Right ventricle myocardium inferior (tissue), 1 donor: ENCODE data around the gene TIFAB. TPM values are rescaled to one million over a fixed set of nuclear protein-coding genes. Genes with fewer than 3 reads are reported as not detected.
A peak's percentile ranks its signal among the peaks of the same experiment; 100 is the strongest.

Experiments used
- ATAC-seq: fragments of 200-7000 bp; cut with Tn5 transposase; one replicate; pipeline ENCODE4 v1.9.1; 2020; ENCODE audit warnings: mild to moderate bottlenecking, moderate library complexity
- DNase-seq: peaks from one replicate; pipeline ENCODE4 v3.0.0; 2021; ENCODE audit errors: missing footprints
- intact Hi-C: fragments of 100-400 bp; cut with DNase I; formaldehyde crosslinking; loops from one replicate; pipeline ENCODE4 v1.11.0; 2022
- total RNA-seq: library from RNA; stranded (reverse); fragmentation: NEBNext Ultra II Directional; extraction: Animal tissue kit (Norgen Biotek cat#: 25700); gene quantifications from one replicate; pipeline ENCODE4 v1.2.1, GENCODE V29; 2021
- donor health status: DM: no; HTN: yes; CAD: no; lungs with severe emphysema.

Gene TIFAB
- total RNA-seq, 1 donor from 2014 or later = not detected

- DNase-seq (peak; percentile 16), ATAC-seq (no peak)
- intact Hi-C loops = no loop called here
Observed at GRCh38 chr5:135435467-135436330, 16.5 kb downstream of the TIFAB start.

GRCh38 chr5:135434591-135435466, 17.3 kb downstream of the TIFAB start:
- ATAC-seq (no peak), DNase-seq (peak; percentile 61)
- intact Hi-C loops = no loop called here

GRCh38 chr5:135433681-135434426, 18.3 kb downstream of the TIFAB start:
- ATAC-seq = no peak

GRCh38 chr5:135432113-135432512, 20.0 kb downstream of the TIFAB start:
- intact Hi-C loops = no loop called here
- ATAC-seq = no peak
- no peak for DNase-seq

More at GRCh38 chr5:135433681-135434426, 18.3 kb downstream of the TIFAB start:
- DNase-seq = peak; percentile 59
- intact Hi-C loops = no loop called here

GRCh38 chr5:135430135-135430437, 22.1 kb downstream of the TIFAB start:
- peak; percentile 66 for DNase-seq
- intact Hi-C loops = no loop called here
- no peak for ATAC-seq

- DNase-seq (peak; percentile 86), ATAC-seq (peak; percentile 90)
- intact Hi-C loops = loop anchor here (2.0 to 5.0 kb wide), 2 partner anchors 31 to 72 kb away; partner anchors contain the start of gene MACROH2A1
Observed at GRCh38 chr5:135429301-135430134, 22.6 kb downstream of the TIFAB start.

GRCh38 chr5:135428586-135428985, 23.6 kb downstream of the TIFAB start:
- no peak for DNase-seq
- no peak for ATAC-seq
- intact Hi-C loops = loop anchor here (2.0 to 5.0 kb wide), 2 partner anchors 30 to 71 kb away; partner anchors contain the start of gene MACROH2A1

- ATAC-seq (peak; percentile 33), DNase-seq (no peak)
- intact Hi-C loops = loop anchor here (5.0 kb wide), 1 partner anchor 69 kb away; no protein-coding TSS in a partner anchor
Observed at GRCh38 chr5:135426102-135427082, 25.8 kb downstream of the TIFAB start.

- ATAC-seq (no peak), DNase-seq (no peak)
- intact Hi-C loops = loop anchor here (5.0 kb wide), 1 partner anchor 68 kb away; no protein-coding TSS in a partner anchor
Observed at GRCh38 chr5:135425641-135426040, 26.5 kb downstream of the TIFAB start.

- intact Hi-C loops = no loop called here
- DNase-seq = no peak
- no peak for ATAC-seq
Observed at GRCh38 chr5:135423846-135424168, 28.3 kb downstream of the TIFAB start.

- no peak for DNase-seq
- intact Hi-C loops = no loop called here
- no peak for ATAC-seq
Observed at GRCh38 chr5:135423146-135423845, 28.9 kb downstream of the TIFAB start.

- DNase-seq (no peak), ATAC-seq (no peak)
- intact Hi-C loops = no loop called here
Observed at GRCh38 chr5:135422419-135422818, 29.7 kb downstream of the TIFAB start.

- intact Hi-C loops = no loop called here
- DNase-seq (no peak), ATAC-seq (no peak)
Observed at GRCh38 chr5:135417083-135417482, 35.1 kb downstream of the TIFAB start.

- ATAC-seq = no peak
- no peak for DNase-seq
- intact Hi-C loops = no loop called here
Observed at GRCh38 chr5:135405082-135405481, 47.1 kb downstream of the TIFAB start.

GRCh38 chr5:135402031-135402430, 50.1 kb downstream of the TIFAB start:
- intact Hi-C loops = no loop called here
- DNase-seq (no peak), ATAC-seq (no peak)

- DNase-seq (no peak), ATAC-seq (no peak)
- intact Hi-C loops = no loop called here
Observed at GRCh38 chr5:135400866-135401265, 51.3 kb downstream of the TIFAB start.
